T-cell (primary cell): ENCODE measurements around the gene ZNF143. TPM values are rescaled to one million over a fixed set of nuclear protein-coding genes. Genes with fewer than 3 reads are reported as not detected.
"Not testable (repeated sequence)": the region's sequence is repeated elsewhere in the genome, so short reads cannot be mapped to it uniquely, and the experiment has no call there.

Experiments used
- ATAC-seq, 4 experiments: fragments of 200-7000 bp in 3 of 4; fragments of 150-1000 bp in 1 of 4; cut with Tn5 transposase; replicated peaks in 1 of 4; 1 replicate in 3 of 4; 2 replicates in 1 of 4; pipeline ENCODE4 v1.10.0; 2021; ENCODE audit warnings: moderate library complexity in 3 of 4, mild to moderate bottlenecking in 2 of 4, moderate number of reproducible peaks in 1 of 4
- CTCF ChIA-PET, 2 donors: fragments of 300-600 bp; sonication (Branson Sonifier 250); formaldehyde crosslinking; loops; one replicate each; lab custom pipeline; 2022; ENCODE audit warnings: antibody characterized with exemption in 2 of 2; lab: Charles Lee
- POLR2A ChIA-PET, 2 donors: fragments of 300-600 bp; sonication (Branson Sonifier 250); formaldehyde crosslinking; loops; one replicate each; lab custom pipeline; 2022; ENCODE audit warnings: antibody characterized with exemption in 2 of 2; lab: Charles Lee
- DNase-seq, 35 experiments: peaks; one replicate each; pipeline versions ENCODE4 v3.0.0 to v3.0.0-alpha.2; 2013 to 2023
- H3K27ac ChIP-seq: one replicate; pipeline ENCODE4 v1.5.1; 2013; ENCODE audit warnings: low read length
- H3K27me3 ChIP-seq, 2 experiments: replicated peaks in 1 of 2; 1 replicate in 1 of 2; 2 replicates in 1 of 2; pipeline versions ENCODE4 v1.6.1 to v1.7.0; 2013; ENCODE audit warnings: low read length in 1 of 2, mixed read lengths in 1 of 2; ENCODE audit not compliant: control insufficient read depth in 2 of 2, insufficient read depth in 2 of 2; ENCODE audit errors: extremely low read depth in 1 of 2
- H3K36me3 ChIP-seq, 2 donors: 1 replicate in 1 of 2; 2 replicates in 1 of 2; pipeline versions ENCODE4 v1.6.1 to v1.7.0; 2013; ENCODE audit warnings: low read length in 1 of 2; ENCODE audit not compliant: control insufficient read depth in 2 of 2, insufficient read depth in 1 of 2; ENCODE audit errors: extremely low read depth in 1 of 2
- H3K4me1 ChIP-seq, 2 experiments: 1 replicate in 1 of 2; 2 replicates in 1 of 2; pipeline versions ENCODE4 v1.6.1 to v1.7.0; 2013; ENCODE audit warnings: low read length in 2 of 2, mixed read lengths in 1 of 2; ENCODE audit not compliant: insufficient read depth in 2 of 2, control insufficient read depth in 1 of 2; ENCODE audit errors: extremely low read depth in 1 of 2
- H3K4me3 ChIP-seq, 2 donors: 1 replicate in 1 of 2; 2 replicates in 1 of 2; pipeline versions ENCODE4 v1.5.1 to v1.7.0; 2013; ENCODE audit warnings: mild to moderate bottlenecking in 2 of 2, low read length in 1 of 2, moderate library complexity in 1 of 2; ENCODE audit not compliant: control insufficient read depth in 1 of 2; ENCODE audit errors: extremely low read depth in 1 of 2
- H3K9me3 ChIP-seq: 2 replicates; pipeline ENCODE4 v1.7.0; 2013
- H3K27ac Mint-ChIP-seq, 2 donors: one replicate each; pipeline ENCODE4 v1.8.0; 2020 to 2021; ENCODE audit warnings: mild to moderate bottlenecking in 2 of 2, mixed read lengths in 2 of 2
- H3K27me3 Mint-ChIP-seq, 2 donors: one replicate each; pipeline ENCODE4 v1.8.0; 2021 to 2022; ENCODE audit warnings: mixed read lengths in 2 of 2
- H3K36me3 Mint-ChIP-seq: one replicate; pipeline ENCODE4 v1.8.0; 2021; ENCODE audit warnings: mixed read lengths
- H3K4me1 Mint-ChIP-seq, 3 donors: one replicate each; pipeline ENCODE4 v1.8.0; 2020 to 2022; ENCODE audit warnings: mixed read lengths in 3 of 3, mild to moderate bottlenecking in 1 of 3
- H3K4me3 Mint-ChIP-seq, 3 donors: one replicate each; pipeline ENCODE4 v1.8.0; 2020 to 2022; ENCODE audit warnings: mild to moderate bottlenecking in 3 of 3, mixed read lengths in 3 of 3, moderate library complexity in 3 of 3
- H3K9me3 Mint-ChIP-seq, 3 donors: one replicate each; pipeline ENCODE4 v1.8.0; 2020 to 2022; ENCODE audit warnings: mixed read lengths in 3 of 3
- WGBS: methylation state at CpG from one replicate; pipeline ENCODE4 v1.1.5; 2013; ENCODE audit warnings: missing lambda C conversion rate; ENCODE audit not compliant: insufficient coverage; 5-methylcytosine and 5-hydroxymethylcytosine counted together
- total RNA-seq, 35 experiments: library from RNA in 6 of 35; stranded (reverse) in 6 of 35; fragments of 120-200 nt in 1 of 35; gene quantifications; one replicate each; pipeline versions ENCODE4 v1.2.1 to v1.2.4 and lab custom pipeline; 2013 to 2026

ZNF143 gene
- total RNA-seq, 5 donors from 2014 or later (not counting 1 experiment from before 2014, with no cell fraction given), result 30.1 to 51.2 (median 46.3) TPM

DNA sequence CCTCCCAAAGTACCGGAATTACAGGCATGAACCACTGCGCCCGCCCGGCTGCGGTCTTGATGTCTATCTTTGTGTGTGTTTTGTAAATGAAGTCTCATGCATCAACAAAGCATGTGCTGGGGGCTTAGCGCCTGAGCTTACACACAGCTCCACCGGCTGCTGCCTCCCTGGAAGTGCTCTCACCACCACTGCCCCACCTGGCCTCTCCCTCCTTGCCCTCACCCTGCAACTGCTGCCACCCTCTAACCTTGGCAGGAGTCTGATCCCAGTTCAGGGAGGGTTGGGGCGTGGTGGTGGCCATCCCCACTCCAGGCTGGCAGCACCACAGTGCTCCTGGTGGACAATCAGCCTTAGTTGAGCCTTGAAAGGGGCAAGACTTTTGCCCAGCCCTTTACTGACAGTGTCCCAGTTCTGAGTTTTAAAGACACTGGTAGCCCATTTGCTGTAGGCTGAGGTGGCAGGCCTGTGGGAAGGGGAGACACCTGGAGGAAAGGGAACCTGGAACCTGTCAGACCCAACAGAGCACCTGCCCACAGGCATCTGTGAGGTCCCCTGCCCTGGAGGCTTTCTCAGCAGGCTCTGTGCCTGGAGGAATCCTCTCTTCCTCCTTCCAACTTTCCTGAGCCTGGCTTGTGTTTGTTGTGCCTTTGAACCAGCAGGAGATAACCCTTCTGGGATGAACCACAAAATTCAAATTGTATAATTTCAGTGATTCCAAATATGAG lies 70.3 kb downstream of the ZNF143 start:
- POLR2A ChIA-PET, result no interaction called here
- H3K4me3 Mint-ChIP-seq, result no peak overlapping the region
- ATAC-seq, result no peak

DNA sequence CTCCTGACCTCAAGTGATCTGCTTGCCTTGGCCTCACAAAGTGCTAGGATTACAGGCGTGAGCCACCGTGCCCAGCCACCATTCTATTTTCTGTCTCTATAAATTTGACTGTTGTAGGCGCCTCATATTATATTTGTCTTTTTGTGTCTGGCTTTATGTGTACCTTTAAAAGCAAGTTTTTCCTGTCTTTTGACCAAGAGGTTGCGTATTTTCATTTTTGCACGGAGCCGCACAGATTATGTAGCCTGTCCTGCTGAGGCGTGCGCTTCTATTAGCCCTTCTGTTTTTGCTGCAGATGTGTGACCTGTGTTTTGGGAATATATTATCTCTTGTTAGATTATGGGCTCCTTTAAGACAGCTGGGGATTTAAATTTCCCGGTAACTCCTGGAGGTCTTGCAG lies 72.2 kb downstream of the ZNF143 start:
- H3K27ac Mint-ChIP-seq, result no peak overlapping the region
- 100% methylated on average over 1 of the region's 9 CpGs for WGBS
- no peaks in the 10 kb centered on the region for H3K27me3 ChIP-seq
- no peaks in the 10 kb centered on the region for H3K9me3 Mint-ChIP-seq
- no peak overlapping the region for H3K27ac ChIP-seq
- H3K27me3 Mint-ChIP-seq, result no peaks in the 10 kb centered on the region
- peaks cover 5 to 6% of the 10 kb centered on the region in 2 donors for H3K36me3 ChIP-seq
- H3K4me3 ChIP-seq, result no peak overlapping the region
- ChIA-PET CTCF (interaction anchor here (0.6 to 3.1 kb wide), 2 partner anchors 216 to 790 kb away, joined by 3 to 34 read pairs; no protein-coding TSS in a partner anchor), POLR2A (no interaction called here)
- H3K4me3 Mint-ChIP-seq, result no peak overlapping the region
- no peaks in the 10 kb centered on the region for H3K9me3 ChIP-seq
- no peaks in the 10 kb centered on the region for H3K4me1 ChIP-seq
- no peaks in the 10 kb centered on the region for H3K4me1 Mint-ChIP-seq
- H3K36me3 Mint-ChIP-seq, result no peaks in the 10 kb centered on the region
- ATAC-seq (no peak), DNase-seq (no peak)

More for the DNA sequence above, 70.3 kb downstream of the ZNF143 start:
- H3K9me3 ChIP-seq, result no peaks in the 10 kb centered on the region
- H3K27ac Mint-ChIP-seq, result no peak overlapping the region
- no peak overlapping the region for H3K4me3 ChIP-seq
- H3K27me3 Mint-ChIP-seq, result no peaks in the 10 kb centered on the region
- no peaks in the 10 kb centered on the region for H3K4me1 ChIP-seq
- H3K36me3 ChIP-seq, result peaks cover 6 to 18% of the 10 kb centered on the region in 2 donors
- no peaks in the 10 kb centered on the region for H3K4me1 Mint-ChIP-seq
- DNase-seq, result no peak
- H3K9me3 Mint-ChIP-seq, result no peaks in the 10 kb centered on the region
- CTCF ChIA-PET, result interaction anchor here in 1 of 2 donors (0.5 kb wide), 1 partner anchor 17 kb away, joined by 3 read pairs; no protein-coding TSS in a partner anchor
- peaks cover 10% of the 10 kb centered on the region for H3K36me3 Mint-ChIP-seq
- H3K27me3 ChIP-seq, result no peaks in the 10 kb centered on the region
- 100% methylated on average over 2 of the region's 8 CpGs for WGBS
- H3K27ac ChIP-seq, result no peak overlapping the region

DNA sequence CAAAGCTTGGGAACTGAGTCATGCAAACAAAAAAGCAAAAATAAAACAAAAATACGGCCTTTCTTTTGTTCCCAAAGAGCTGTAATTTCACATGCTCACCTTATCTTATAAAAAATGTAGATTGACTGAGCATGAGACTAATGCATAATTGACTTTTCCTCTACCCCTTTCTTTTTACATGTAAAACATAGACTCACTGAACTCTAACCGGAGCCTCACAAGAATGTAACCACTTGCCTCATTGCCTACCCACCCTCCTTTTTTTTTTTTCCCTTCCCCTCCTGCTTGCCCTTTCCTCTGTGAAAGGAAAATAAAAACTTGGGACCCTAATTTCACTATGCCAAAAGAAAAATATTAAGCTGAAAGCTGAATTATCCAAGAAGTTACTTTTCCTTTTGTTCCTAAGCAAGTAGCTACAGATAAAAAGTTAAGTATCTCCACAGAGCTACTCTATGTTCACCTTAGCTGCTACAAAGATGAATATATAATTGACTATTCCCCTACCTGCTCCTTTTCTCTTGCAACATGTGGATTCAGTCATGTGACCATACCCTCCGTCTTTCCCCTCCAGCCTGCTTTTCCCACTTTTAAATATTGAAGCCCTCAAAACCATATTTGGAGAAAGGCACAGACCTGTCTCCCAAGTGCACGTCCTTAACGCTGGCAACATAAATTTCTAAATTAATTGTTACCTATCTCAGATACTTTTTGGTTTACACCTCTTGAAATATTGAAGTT lies 73.1 kb downstream of the ZNF143 start:
- H3K27me3 Mint-ChIP-seq, result no peaks in the 10 kb centered on the region
- no peaks in the 10 kb centered on the region for H3K27me3 ChIP-seq
- ChIA-PET POLR2A (interaction anchor here (0.6 to 0.8 kb wide), 3 partner anchors 27 to 464 kb away, joined by 4 to 8 read pairs (median 7); no protein-coding TSS in a partner anchor), CTCF (interaction anchor here (0.6 to 3.1 kb wide), 22 partner anchors 18 to 1989 kb away, joined by 3 to 63 read pairs (median 4); no protein-coding TSS in a partner anchor)
- no peaks in the 10 kb centered on the region for H3K36me3 Mint-ChIP-seq
- ATAC-seq, result no peak
- H3K9me3 Mint-ChIP-seq, result no peaks in the 10 kb centered on the region
- no peaks in the 10 kb centered on the region for H3K4me1 ChIP-seq
- 92% methylated on average over 5 of the region's 5 CpGs for WGBS
- peaks cover under 1 to 6% of the 10 kb centered on the region in 2 donors for H3K36me3 ChIP-seq
- H3K4me1 Mint-ChIP-seq, result no peaks in the 10 kb centered on the region
- H3K4me3 Mint-ChIP-seq, result no peak overlapping the region
- no peaks in the 10 kb centered on the region for H3K9me3 ChIP-seq
- no peak overlapping the region for H3K4me3 ChIP-seq
- no peak overlapping the region for H3K27ac ChIP-seq
- H3K27ac Mint-ChIP-seq, result no peak overlapping the region
- DNase-seq, result no peak

DNA sequence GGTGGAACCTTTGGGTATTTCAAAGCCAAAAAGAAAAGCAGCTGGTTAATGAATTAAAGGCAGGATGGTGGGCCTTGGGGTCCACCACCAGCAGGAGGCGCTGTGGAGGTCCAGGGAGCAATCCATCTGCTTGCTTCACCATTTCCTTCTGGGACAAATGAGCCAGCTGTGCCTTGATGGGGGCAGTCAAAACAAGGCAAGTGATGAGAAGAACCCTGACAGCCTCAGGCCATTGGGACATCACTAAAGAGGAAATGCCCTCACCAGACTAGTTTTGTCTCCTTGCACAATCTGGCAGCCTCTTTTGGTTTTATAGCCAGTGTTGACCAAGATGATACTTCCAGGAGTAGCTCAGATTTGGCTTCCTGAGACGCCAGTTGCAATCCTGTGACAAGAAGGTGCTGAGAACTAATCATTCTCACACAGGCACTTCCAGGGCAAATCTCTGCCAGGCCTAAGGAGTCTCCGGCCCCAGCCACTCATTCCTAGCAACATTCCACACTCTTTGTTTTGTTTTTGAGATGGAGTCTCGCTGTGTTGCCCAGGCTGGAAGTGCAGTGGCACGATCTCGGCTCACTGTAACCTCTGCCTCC lies 74.5 kb downstream of the ZNF143 start:
- H3K4me1 Mint-ChIP-seq, result no peaks in the 10 kb centered on the region
- ChIA-PET CTCF (interaction anchor here (0.5 to 3.1 kb wide), 26 partner anchors 13 to 1327 kb away, joined by 3 to 63 read pairs (median 4); partner anchors contain the start of gene WEE1 (in 1 of the 2)), POLR2A (no interaction called here)
- H3K27ac Mint-ChIP-seq, result no peak overlapping the region
- H3K36me3 ChIP-seq, result no peaks in the 10 kb centered on the region
- no peak overlapping the region for H3K4me3 ChIP-seq
- no peaks in the 10 kb centered on the region for H3K9me3 ChIP-seq
- no peak overlapping the region for H3K4me3 Mint-ChIP-seq
- no peaks in the 10 kb centered on the region for H3K4me1 ChIP-seq
- no peaks in the 10 kb centered on the region for H3K36me3 Mint-ChIP-seq
- DNase-seq (peak; percentile 13 to 85 (median 67)), ATAC-seq (peak; percentile 34 to 65 (median 55))
- 90% methylated on average over 3 of the region's 6 CpGs for WGBS
- H3K27me3 Mint-ChIP-seq, result no peaks in the 10 kb centered on the region
- no peaks in the 10 kb centered on the region for H3K27me3 ChIP-seq
- H3K27ac ChIP-seq, result no peak overlapping the region
- no peaks in the 10 kb centered on the region for H3K9me3 Mint-ChIP-seq

DNA sequence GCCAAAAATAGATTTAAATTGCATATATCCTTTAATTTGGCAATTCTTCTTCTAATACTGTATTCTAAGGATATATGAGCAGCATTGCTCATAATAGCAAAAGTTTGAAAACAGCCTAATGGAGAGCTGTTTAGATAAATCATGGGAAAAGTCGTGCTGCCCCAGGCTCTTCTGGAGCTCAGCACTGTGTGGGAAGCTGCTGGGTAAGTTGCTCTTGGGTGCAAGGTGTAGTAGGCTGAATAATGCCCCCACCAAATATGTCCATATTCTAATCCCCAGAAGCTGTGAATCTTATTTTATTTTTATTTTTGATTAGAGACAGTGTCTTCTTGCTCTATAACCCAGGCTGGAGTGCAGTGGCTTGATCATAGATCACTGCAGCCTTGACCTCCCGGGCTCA lies 77.7 kb downstream of the ZNF143 start:
- H3K27ac Mint-ChIP-seq, result no peak overlapping the region
- Histone ChIP-seq H3K4me3 (no peak overlapping the region), H3K4me1 (no peaks in the 10 kb centered on the region), H3K9me3 (no peaks in the 10 kb centered on the region), H3K27me3 (no peaks in the 10 kb centered on the region), H3K36me3 (no peaks in the 10 kb centered on the region), H3K27ac (no peak overlapping the region)
- H3K9me3 Mint-ChIP-seq, result no peaks in the 10 kb centered on the region
- H3K4me3 Mint-ChIP-seq, result no peak overlapping the region
- POLR2A ChIA-PET, result no interaction called here
- ATAC-seq (no peak), DNase-seq (no peak)
- no CpG with 5 or more reads among the region's 2 CpGs for WGBS
- CTCF ChIA-PET, result interaction anchor here (0.6 to 2.1 kb wide), 7 partner anchors 32 to 787 kb away, joined by 3 to 5 read pairs (median 3); no protein-coding TSS in a partner anchor
- H3K36me3 Mint-ChIP-seq, result peaks cover 3% of the 10 kb centered on the region
- H3K27me3 Mint-ChIP-seq, result no peaks in the 10 kb centered on the region
- no peaks in the 10 kb centered on the region for H3K4me1 Mint-ChIP-seq

DNA sequence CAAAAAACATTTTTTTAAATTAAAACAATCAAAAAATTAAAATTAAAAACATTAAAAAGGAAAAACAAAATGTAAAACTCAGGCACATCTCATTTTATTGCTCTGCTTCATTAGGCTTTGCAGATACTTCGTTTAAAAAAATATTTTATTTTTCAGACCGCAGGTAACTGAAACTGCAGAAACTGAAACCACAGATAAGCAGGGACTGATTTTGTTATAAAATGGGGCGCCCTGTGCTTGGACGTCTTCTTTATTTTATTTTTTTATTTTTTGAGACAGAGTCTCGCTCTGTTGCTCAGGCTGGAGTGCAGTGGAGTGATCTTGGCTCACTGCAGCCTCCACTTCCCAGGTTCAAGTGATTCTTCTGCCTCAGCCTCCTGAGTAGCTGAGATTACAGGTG lies 88.4 kb downstream of the ZNF143 start:
- POLR2A ChIA-PET, H3K27ac ChIP-seq, H3K4me1 ChIP-seq, H3K27ac Mint-ChIP-seq, H3K4me1 Mint-ChIP-seq, H3K27me3 ChIP-seq, H3K27me3 Mint-ChIP-seq, H3K36me3 ChIP-seq, DNase-seq, H3K4me3 Mint-ChIP-seq, CTCF ChIA-PET, H3K4me3 ChIP-seq, H3K9me3 Mint-ChIP-seq, H3K9me3 ChIP-seq, ATAC-seq: not testable (repeated sequence)
- whole genome bisulfite sequencing, result no CpG with 5 or more reads among the region's 5 CpGs
- peaks cover 15% of the 10 kb centered on the region for H3K36me3 Mint-ChIP-seq
